Left ventricle myocardium inferior (tissue), 1 donor: ENCODE measurements around the gene SLC19A1. TPM values are rescaled to one million over a fixed set of nuclear protein-coding genes. Genes with fewer than 3 reads are reported as not detected.

ENCODE experiments used
- DNase-seq: peaks from one replicate; pipeline ENCODE4 v3.0.0-alpha.2; 2020
- H3K27ac ChIP-seq: fragments of 200-600 bp; replicated peaks from 2 replicates; pipeline ENCODE4 v1.8.0; 2021
- H3K27me3 ChIP-seq: fragments of 200-600 bp; 2 replicates; pipeline ENCODE4 v1.8.0; 2021; ENCODE audit warnings: low read depth
- H3K36me3 ChIP-seq: fragments of 200-600 bp; 2 replicates; pipeline ENCODE4 v1.8.0; 2021
- H3K4me1 ChIP-seq: fragments of 200-600 bp; 2 replicates; pipeline ENCODE4 v1.8.0; 2021
- H3K4me3 ChIP-seq: fragments of 200-600 bp; 2 replicates; pipeline ENCODE4 v1.8.0; 2021; ENCODE audit warnings: mild to moderate bottlenecking, moderate library complexity
- H3K9me3 ChIP-seq: fragments of 200-600 bp; replicated peaks from 2 replicates; pipeline ENCODE4 v1.8.0; 2021
- CTCF ChIP-seq: fragments of 200-600 bp; IDR thresholded peaks from 2 replicates; pipeline ENCODE4 v1.8.0; 2021; ENCODE audit warnings: antibody characterized with exemption, mild to moderate bottlenecking, borderline replicate concordance
- intact Hi-C: fragments of 100-400 bp; cut with micrococcal nuclease; formaldehyde crosslinking; loops from one replicate; pipeline ENCODE4 v1.11.0; 2022
- total RNA-seq: library from RNA; stranded (reverse); fragmentation: NEBNext Ultra II Directional; extraction: Animal tissue kit (Norgen Biotek cat#: 25700); gene quantifications from one replicate; pipeline ENCODE4 v1.2.1, GENCODE V29; 2021
- donor health status: DM: no; HTN: yes; CAD: no; lungs with severe emphysema.

Gene SLC19A1
- total RNA-seq, 1 donor from 2014 or later: 4.9 TPM

- Histone ChIP-seq H3K4me3 (no peak overlapping the region), H3K36me3 (peaks cover 15% of the 10 kb centered on the region), H3K27ac (no peak overlapping the region), H3K4me1 (peaks cover 10% of the 10 kb centered on the region), H3K9me3 (peaks cover 54% of the 10 kb centered on the region), H3K27me3 (no peaks in the 10 kb centered on the region)
- no peak for TF ChIP-seq CTCF
- DNase-seq: no peak
- intact Hi-C loops: no loop called here
These were observed 21.0 kb downstream of the SLC19A1 start for GRCh38 chr21:45521241-45521640.

DNA sequence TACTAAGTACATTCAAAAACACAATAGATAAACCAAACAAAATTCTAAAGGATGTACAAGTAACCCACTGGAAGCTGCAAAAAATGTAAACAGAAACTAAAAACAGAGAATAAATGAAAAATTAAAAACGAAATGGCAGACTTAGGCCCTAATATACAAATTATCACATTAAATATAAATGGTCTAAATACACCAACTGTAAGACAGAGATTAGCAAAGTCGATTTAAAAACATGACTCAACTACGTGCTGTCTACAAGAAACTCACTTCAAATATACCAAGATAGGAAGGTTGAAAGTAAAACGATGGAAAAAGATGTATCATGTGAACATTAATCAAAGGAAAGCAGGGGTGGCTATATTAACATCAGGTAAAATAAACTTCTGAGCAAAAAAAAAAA lies 23.1 kb downstream of the SLC19A1 start:
- no peak for TF ChIP-seq CTCF
- no peak for DNase-seq
- intact Hi-C loops: no loop called here
- Histone ChIP-seq H3K4me3 (no peak overlapping the region), H3K27me3 (no peaks in the 10 kb centered on the region), H3K4me1 (no peaks in the 10 kb centered on the region), H3K9me3 (peaks cover 54% of the 10 kb centered on the region), H3K36me3 (peaks cover 15% of the 10 kb centered on the region), H3K27ac (no peak overlapping the region)

- no peaks in the 10 kb centered on the region for H3K27me3 ChIP-seq
- peaks cover 54% of the 10 kb centered on the region for H3K9me3 ChIP-seq
- intact Hi-C loops: no loop called here
These were observed 23.5 kb downstream of the SLC19A1 start for GRCh38 chr21:45518742-45519141.

GRCh38 chr21:45517249-45518065 lies 24.8 kb downstream of the SLC19A1 start:
- peaks cover 16% of the 10 kb centered on the region for H3K36me3 ChIP-seq
- intact Hi-C loops: no loop called here
- H3K27ac ChIP-seq: no peak overlapping the region
- no peaks in the 10 kb centered on the region for H3K4me1 ChIP-seq
- H3K9me3 ChIP-seq: peaks cover 51% of the 10 kb centered on the region
- peak; percentile 13 for DNase-seq
- H3K27me3 ChIP-seq: no peaks in the 10 kb centered on the region
- no peak for TF ChIP-seq CTCF
- no peak overlapping the region for H3K4me3 ChIP-seq

More at GRCh38 chr21:45518742-45519141, 23.5 kb downstream of the SLC19A1 start:
- H3K4me3 ChIP-seq: no peak overlapping the region
- H3K36me3 ChIP-seq: peaks cover 15% of the 10 kb centered on the region
- no peaks in the 10 kb centered on the region for H3K4me1 ChIP-seq
- DNase-seq: no peak
- no peak for TF ChIP-seq CTCF
- H3K27ac ChIP-seq: no peak overlapping the region

DNA sequence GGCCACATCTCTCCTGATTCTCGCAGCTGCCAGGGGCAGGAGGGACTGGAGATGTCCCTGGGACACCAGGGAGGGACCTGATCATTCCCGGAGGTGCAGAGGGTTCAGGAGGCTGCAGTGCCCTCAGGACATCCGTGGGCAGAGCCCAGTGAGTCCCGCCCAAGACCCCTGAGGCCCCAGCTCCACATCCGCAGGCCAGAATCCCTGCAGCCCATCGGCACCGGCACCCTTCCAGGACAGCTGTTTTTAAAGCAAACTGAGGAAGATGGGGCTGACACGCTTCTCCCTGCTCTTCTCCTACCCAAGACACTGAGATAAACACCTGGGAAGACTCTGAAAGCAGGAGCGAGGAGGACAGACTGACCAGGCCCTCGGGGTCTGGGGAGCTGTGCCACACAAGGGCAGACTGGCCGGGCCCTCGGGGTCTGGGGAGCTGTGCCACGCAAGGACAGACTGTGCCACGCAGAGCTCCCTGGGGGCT lies 25.5 kb downstream of the SLC19A1 start:
- Histone ChIP-seq H3K27me3 (no peaks in the 10 kb centered on the region), H3K4me3 (no peak overlapping the region), H3K27ac (no peak overlapping the region), H3K4me1 (no peaks in the 10 kb centered on the region), H3K9me3 (peaks cover 43% of the 10 kb centered on the region), H3K36me3 (peaks cover 23% of the 10 kb centered on the region)
- peak; percentile 8 for DNase-seq
- TF ChIP-seq CTCF: no peak
- intact Hi-C loops: no loop called here
